Neural progenitor cell (in vitro differentiated cells): Measurements from ENCODE around the gene KCNMB4.

ENCODE experiments used
- CTCF ChIP-seq: fragments of 200-600 bp; sonication (generic); IDR thresholded peaks from 2 replicates; pipeline ENCODE4 v1.5.1; 2017; ENCODE audit warnings: antibody characterized with exemption, mild to moderate bottlenecking
- EZH2 ChIP-seq: fragments of 200-600 bp; sonication (generic); IDR thresholded peaks from 2 replicates; pipeline ENCODE4 v1.6.1; 2017; ENCODE audit warnings: antibody characterized with exemption, mild to moderate bottlenecking, moderate library complexity

- TF ChIP-seq CTCF (no peak), EZH2 (no peak)
These were observed 38.5 kb upstream of the KCNMB4 start for GRCh38 chr12:70327541-70327940.
